Measurements from ENCODE around the gene TIMD4.

The TIMD4 gene

DNA sequence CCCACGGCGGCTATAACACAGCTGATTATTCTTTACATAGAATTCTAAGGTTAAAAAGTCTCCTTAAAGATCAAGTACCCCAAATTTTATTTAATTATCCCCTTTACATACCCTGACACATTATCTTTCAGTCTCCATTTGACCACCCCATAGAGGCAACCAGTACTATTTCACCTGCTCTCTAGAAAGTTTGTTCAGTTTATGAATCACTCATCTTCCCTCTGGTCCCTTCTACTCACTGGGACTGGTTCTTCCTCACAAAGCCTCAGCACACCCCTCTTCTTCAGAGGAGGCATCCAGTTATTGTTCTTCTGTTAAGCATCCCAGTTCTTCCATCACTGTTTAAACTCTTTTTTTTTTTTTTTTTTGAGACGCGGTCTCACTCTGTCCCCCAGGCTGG lies 70.2 kb downstream of the TIMD4 start:
- TF ChIP-seq, protein P1, sequence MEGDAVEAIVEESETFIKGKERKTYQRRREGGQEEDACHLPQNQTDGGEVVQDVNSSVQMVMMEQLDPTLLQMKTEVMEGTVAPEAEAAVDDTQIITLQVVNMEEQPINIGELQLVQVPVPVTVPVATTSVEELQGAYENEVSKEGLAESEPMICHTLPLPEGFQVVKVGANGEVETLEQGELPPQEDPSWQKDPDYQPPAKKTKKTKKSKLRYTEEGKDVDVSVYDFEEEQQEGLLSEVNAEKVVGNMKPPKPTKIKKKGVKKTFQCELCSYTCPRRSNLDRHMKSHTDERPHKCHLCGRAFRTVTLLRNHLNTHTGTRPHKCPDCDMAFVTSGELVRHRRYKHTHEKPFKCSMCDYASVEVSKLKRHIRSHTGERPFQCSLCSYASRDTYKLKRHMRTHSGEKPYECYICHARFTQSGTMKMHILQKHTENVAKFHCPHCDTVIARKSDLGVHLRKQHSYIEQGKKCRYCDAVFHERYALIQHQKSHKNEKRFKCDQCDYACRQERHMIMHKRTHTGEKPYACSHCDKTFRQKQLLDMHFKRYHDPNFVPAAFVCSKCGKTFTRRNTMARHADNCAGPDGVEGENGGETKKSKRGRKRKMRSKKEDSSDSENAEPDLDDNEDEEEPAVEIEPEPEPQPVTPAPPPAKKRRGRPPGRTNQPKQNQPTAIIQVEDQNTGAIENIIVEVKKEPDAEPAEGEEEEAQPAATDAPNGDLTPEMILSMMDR (IDR thresholded peaks at IDR 0.05; ENCODE audit: unreplicated experiment in 3 of 3): no peak
- no peaks in the 10 kb centered on the region for H3K9me3 Mint-ChIP-seq
- no peaks in the 10 kb centered on the region for H3K36me3 Mint-ChIP-seq (ENCODE audit: low read depth)
- H3K27ac Mint-ChIP-seq: no peak overlapping the region
- no peak overlapping the region for H3K4me3 Mint-ChIP-seq
- H3K27me3 Mint-ChIP-seq (ENCODE audit: low read depth): peaks cover 10% of the 10 kb centered on the region
- H3K4me1 Mint-ChIP-seq: no peaks in the 10 kb centered on the region

DNA sequence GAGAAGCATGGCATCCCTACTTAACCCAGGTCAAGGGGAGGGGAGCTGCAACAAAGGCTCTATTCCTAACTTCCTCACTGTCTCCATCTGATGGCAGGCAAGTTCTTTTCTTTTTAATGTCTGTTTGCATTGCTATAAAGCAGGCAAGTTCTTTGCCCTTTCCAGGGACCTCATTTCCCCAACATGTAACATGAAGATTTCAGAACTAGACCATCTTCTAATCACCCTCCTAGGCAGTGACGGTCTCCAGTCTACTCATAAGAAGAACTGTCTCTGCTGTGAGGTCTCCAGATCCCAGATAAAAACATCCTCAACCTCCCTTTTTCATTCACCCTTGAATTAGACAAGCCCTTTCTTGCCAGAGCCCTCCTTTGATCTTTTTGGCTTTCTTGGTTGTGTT lies 70.8 kb downstream of the TIMD4 start:
- no peaks in the 10 kb centered on the region for H3K36me3 Mint-ChIP-seq (ENCODE audit: low read depth)
- no peak overlapping the region for H3K27ac Mint-ChIP-seq
- H3K9me3 Mint-ChIP-seq: no peaks in the 10 kb centered on the region
- peaks cover 10% of the 10 kb centered on the region for H3K27me3 Mint-ChIP-seq (ENCODE audit: low read depth)
- H3K4me3 Mint-ChIP-seq: no peak overlapping the region
- no peaks in the 10 kb centered on the region for H3K4me1 Mint-ChIP-seq
- TF ChIP-seq, protein P1 (IDR thresholded peaks at IDR 0.05; ENCODE audit: unreplicated experiment in 3 of 3): no peak

- no peaks in the 10 kb centered on the region for H3K9me3 Mint-ChIP-seq
These were observed 74.5 kb downstream of the TIMD4 start for GRCh38 chr5:156888520-156888919.

DNA sequence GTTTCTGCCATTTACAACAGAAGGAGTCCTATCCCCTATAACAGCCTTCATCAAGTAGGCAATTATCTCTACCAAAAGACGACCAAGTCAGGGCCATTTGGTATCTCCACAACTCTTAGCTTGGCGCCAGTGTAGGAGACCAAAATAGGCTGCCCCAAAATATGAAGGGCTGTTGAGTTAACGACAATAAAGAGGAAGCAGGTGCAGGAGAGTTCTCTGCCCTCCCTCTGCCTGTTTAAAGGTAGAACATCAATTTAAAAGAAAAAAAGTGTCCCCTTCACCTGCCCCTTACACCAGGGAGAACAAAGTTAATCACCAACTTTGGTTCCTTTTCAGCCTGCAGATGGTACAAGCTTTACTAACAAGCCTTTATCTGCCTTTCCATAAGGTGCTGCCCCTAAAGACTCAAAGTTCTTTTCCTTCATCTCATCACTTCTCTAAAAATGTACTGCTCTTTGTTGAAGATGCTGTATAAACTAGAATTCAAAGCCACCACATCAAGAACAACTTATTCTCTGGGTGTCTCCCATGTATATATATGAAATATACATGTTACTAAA lies 79.6 kb downstream of the TIMD4 start:
- no peak overlapping the region for H3K4me3 Mint-ChIP-seq
- no peaks in the 10 kb centered on the region for H3K9me3 Mint-ChIP-seq
- peaks cover 4% of the 10 kb centered on the region for H3K4me1 Mint-ChIP-seq
- no peaks in the 10 kb centered on the region for H3K36me3 Mint-ChIP-seq (ENCODE audit: low read depth)
- H3K27me3 Mint-ChIP-seq (ENCODE audit: low read depth): peaks cover 7% of the 10 kb centered on the region
- TF ChIP-seq, protein P1 (IDR thresholded peaks at IDR 0.05; ENCODE audit: unreplicated experiment in 3 of 3): no peak
- no peak overlapping the region for H3K27ac Mint-ChIP-seq

More at GRCh38 chr5:156888520-156888919, 74.5 kb downstream of the TIMD4 start:
- Mint-ChIP-seq H3K27me3 (ENCODE audit: low read depth) (peaks cover 13% of the 10 kb centered on the region), H3K36me3 (ENCODE audit: low read depth) (no peaks in the 10 kb centered on the region), H3K4me1 (no peaks in the 10 kb centered on the region), H3K27ac (no peak overlapping the region), H3K4me3 (no peak overlapping the region)
- TF ChIP-seq, protein P1 (IDR thresholded peaks at IDR 0.05; ENCODE audit: unreplicated experiment in 3 of 3): no peak

DNA sequence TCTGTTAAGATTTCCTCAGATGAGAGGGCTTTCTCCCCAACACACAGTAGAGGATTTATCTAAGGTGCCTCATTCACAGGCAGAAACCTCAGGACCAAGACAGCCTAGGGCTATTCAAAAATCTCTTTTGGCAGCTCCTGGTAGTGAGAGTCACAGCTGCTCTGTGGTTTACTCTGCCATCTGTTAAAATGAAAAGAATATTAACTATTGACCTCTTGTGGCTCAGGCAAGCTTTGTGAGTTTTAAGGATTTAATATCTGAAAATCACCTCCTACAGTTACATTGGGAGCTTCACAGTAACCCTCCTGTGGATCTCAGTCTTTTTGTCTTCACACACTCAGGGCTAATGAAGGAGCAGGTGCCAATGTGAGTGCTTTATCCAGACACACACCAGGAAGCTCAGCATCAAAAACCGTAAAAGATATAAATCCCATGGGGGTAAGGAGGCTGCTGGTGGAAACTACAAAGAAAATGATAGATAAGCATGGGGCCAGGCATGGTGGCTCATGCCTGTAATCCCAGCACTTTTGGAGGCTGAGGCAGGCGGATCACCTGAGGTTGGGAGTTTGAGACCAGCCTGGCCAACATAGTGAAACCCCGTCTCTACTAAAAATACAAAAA lies 83.3 kb downstream of the TIMD4 start:
- Mint-ChIP-seq H3K4me1 (peaks cover 4% of the 10 kb centered on the region), H3K27me3 (ENCODE audit: low read depth) (peaks cover 7% of the 10 kb centered on the region), H3K9me3 (no peaks in the 10 kb centered on the region), H3K27ac (no peak overlapping the region), H3K36me3 (ENCODE audit: low read depth) (no peaks in the 10 kb centered on the region), H3K4me3 (no peak overlapping the region)
- TF ChIP-seq, protein P1 (IDR thresholded peaks at IDR 0.05; ENCODE audit: unreplicated experiment in 3 of 3): no peak

DNA sequence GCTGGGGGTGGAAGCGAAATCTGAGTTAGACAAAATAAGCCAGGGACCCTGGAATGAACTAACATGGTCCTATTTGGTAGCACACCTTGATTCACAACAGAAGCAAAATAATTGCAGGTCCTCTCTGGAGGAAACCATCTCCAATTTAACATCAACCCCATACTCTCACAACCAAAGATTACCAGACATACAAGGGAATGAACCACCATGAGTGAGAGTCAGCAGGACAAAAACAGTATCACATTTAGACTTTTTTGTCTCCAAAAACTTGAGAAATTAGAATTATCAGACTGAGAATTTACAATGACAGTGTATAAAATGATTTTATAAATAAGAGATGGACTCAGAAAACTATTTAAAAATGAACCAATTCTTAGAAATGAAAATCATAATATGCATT lies 91.8 kb downstream of the TIMD4 start:
- Mint-ChIP-seq H3K4me3 (no peak overlapping the region), H3K9me3 (peaks cover 7% of the 10 kb centered on the region), H3K36me3 (ENCODE audit: low read depth) (no peaks in the 10 kb centered on the region), H3K4me1 (no peaks in the 10 kb centered on the region), H3K27ac (no peak overlapping the region), H3K27me3 (ENCODE audit: low read depth) (no peaks in the 10 kb centered on the region)
- TF ChIP-seq, protein P1 (IDR thresholded peaks at IDR 0.05; ENCODE audit: unreplicated experiment in 3 of 3): no peak

Measured in nephron (organoid).